Stimulated activated CD8-positive, alpha-beta memory T cell treated with anti-CD3 and anti-CD28 coated beads, Interleukin-12 subunit alpha, Interleukin-12 subunit beta, amount 100 ng/mL, for 4 hours (primary cell): ENCODE results near the gene TRAF3IP1.
A peak's percentile ranks its signal among the peaks of the same experiment; 100 is the strongest.

Experiments
- DNase-seq: peaks from one replicate; pipeline ENCODE4 v3.0.0-alpha.2; 2020; ENCODE audit warnings: low read depth

The TRAF3IP1 gene

DNA sequence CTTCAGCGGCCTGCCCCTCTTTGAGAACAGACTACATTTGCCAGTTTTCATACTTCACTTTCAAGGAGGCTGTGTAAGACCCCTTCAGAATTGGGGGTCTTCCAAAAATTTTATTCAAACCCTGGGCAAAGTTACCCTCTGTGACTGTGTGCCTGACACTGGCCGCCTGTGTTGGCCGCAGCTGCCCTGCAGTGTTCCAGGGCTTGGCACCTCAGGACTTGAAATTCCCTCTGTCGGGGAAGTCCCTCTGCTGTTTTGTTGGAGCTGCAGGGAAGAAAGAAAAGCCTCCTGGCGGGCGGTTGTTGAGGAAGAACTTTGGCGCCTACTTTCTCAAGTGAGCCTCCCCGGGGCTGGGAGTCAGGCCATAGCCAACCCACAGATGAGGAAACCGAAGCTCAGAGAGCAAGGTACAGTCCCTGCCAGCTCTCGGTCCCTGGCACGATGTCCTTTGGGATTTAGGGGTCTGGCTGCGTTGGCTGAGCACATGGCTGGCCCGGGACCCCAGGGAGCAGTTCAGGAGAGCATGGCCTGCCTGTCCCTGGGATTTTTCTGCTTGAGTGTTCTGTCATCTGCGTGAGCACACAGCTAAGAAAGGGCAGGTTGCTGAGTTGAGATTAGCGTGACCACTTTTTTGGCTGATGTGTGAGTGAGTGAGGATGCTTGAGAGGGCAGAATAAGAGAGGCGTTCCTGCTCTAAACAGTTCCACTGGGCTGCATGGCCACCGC is 88.5 kb downstream of the TRAF3IP1 start:
- no peak for DNase-seq

- no peak for DNase-seq
These were observed 89.3 kb downstream of the TRAF3IP1 start for GRCh38 chr2:238409341-238410199.

DNA sequence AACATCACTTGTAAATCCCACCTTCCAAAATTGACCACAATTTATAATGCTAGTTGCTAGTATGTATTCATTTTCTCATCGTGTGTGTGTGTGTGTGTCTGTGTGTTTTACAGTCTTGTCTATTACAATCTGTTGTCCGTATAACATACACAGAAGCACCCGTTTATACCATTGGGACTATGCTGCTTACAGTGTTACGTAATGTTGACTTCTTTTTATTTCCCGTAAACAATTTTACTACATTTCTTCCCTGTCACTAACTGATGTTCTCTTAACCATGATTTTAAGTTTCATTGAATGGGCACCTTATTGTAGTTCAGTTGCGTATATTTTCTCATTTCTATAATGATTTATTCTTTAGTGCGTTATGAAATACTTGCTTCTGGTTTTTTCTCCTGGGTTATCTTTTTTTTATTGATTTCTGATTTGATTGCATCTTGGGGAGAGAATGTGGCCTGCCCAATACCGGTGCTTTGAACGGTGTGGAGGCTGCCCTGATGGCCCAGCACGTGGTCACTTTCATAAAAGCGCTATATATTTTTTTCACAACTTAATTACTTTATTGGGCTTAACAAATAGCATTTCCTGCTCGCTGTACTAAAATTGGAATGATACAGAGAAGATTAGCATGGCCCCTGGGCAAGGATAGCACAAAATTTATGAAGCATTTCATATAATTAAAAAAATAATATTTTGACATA is 91.9 kb downstream of the TRAF3IP1 start:
- DNase-seq = no peak

GRCh38 chr2:238413368-238413767 is 93.0 kb downstream of the TRAF3IP1 start:
- DNase-seq = no peak

DNA sequence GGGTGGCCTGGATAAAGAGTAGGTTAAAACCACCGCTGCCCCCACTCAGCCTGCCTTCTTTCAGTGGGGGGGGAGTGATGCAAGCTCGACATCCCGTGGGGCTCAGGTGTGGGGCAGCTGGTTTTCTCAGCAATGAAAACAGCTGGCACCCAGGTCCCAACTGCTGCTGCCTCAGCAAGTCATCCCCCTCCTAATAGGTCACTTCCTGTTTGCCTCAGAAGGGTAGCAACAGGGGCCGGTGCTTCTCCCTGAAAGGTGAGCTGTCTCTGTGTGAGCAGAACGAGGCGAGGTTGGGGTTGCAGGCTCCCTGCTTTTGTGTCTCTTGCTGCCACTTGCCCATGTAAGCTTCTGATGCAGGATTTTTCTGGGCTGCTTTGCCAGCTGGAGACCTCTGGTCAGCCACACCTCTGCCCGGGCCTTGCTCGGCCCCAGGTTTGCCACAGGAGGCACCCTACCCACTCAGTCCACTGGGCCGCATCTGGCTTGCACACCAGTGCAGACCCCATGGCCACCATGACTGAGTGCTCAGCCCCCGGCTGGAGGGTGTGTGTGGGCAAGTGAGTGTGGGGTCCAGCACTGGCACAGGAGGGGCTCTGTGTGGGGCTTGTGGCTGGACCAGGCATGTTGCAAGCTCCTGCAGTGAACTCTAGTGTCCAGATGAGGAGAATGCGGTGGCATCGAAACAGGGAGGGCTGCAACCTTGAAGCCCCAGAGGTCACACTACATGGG is 94.9 kb downstream of the TRAF3IP1 start:
- DNase-seq = no peak

- no peak for DNase-seq
These were observed 95.6 kb downstream of the TRAF3IP1 start for GRCh38 chr2:238415893-238416292.

- no peak for DNase-seq
These were observed 98.1 kb downstream of the TRAF3IP1 start for GRCh38 chr2:238418196-238418998.

DNA sequence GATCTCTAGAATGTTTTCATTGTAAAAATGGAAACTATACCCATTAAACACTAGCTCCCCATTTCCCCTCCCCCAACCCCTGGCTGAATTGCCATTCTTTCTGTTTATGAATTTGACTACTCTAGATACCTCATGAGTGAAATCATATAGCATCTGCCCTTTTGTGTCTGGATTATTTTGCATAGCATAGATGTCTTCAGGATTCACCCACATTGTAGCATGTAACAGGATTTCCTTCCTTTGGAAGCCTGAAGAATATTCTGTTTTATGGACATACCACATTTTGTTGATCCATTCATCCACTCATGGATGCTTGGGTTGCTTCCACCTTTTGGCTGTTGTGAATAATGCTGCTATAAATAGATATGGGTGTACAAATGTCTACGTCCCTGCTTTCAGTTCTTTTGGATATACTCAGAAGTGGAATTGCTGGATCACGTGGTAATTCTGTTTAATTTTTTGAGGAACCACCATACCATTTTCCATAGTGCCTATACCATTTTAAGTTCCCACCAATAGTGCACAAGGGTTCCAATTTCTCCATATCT is 98.8 kb downstream of the TRAF3IP1 start:
- no peak for DNase-seq

DNA sequence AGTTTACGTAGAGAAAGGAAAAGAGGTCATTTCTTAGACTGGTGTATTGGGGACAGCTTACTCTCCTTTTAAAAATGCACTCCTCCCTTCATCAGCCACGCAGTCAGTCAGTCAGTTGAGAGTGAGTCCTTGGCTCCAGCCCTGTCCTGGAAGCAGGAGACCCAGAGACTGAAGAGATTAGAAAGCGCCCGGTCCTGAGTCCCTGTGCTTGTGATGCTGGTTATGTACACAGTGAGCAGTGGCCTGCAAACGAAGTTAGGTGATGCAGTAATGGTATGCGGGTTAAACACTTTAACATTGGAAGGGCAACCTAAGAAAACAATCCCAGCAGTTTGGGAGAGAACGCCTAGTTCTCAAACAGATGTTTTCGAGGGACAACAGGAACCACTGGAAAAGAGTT is 100.1 kb downstream of the TRAF3IP1 start:
- DNase-seq = no peak

- no peak for DNase-seq
These were observed 100.8 kb downstream of the TRAF3IP1 start for GRCh38 chr2:238420878-238421694.

GRCh38 chr2:238421695-238422035 is 101.3 kb downstream of the TRAF3IP1 start:
- no peak for DNase-seq

DNA sequence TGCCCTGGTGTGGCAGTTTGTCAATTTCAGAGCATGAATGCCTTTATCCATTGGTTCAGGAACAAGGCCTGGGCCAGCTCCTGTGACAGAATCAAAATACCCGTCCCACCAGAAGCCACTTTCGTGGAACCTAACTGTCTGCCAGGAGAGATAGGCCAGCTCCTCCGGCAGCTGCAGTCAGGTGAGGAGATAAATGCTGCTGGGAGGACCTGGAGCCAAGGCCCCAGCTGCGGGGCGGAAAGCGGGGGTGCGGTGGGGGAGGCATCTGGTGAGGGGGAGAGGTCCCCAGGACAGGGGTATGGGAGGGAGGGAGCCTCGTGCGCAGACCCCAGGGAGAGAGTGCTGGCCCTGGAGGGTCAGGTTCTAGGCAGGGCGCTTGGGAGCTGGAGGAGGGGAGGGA is 102.0 kb downstream of the TRAF3IP1 start:
- no peak for DNase-seq

GRCh38 chr2:238422940-238423339 is 102.6 kb downstream of the TRAF3IP1 start:
- no peak for DNase-seq

GRCh38 chr2:238423561-238424312 is 103.4 kb downstream of the TRAF3IP1 start:
- DNase-seq = no peak

DNA sequence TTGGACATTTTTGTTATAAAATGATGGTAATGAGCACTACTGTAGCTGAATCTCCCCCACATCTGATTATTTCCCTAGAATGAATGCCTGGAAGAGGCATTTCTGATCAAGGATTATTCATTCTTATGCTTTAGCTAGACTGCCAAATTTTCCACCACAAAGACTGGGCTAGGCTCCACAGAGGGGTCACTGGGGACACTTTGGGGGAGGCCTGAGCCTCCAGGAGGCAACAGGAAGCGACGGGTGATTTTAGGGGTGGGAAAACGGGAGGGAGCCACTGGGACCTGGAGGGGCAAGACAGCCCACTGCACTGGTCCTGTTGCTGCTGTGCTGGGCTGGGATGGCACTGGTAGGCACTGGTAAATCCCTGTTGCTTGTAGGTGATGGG is 104.0 kb downstream of the TRAF3IP1 start:
- DNase-seq = no peak

DNA sequence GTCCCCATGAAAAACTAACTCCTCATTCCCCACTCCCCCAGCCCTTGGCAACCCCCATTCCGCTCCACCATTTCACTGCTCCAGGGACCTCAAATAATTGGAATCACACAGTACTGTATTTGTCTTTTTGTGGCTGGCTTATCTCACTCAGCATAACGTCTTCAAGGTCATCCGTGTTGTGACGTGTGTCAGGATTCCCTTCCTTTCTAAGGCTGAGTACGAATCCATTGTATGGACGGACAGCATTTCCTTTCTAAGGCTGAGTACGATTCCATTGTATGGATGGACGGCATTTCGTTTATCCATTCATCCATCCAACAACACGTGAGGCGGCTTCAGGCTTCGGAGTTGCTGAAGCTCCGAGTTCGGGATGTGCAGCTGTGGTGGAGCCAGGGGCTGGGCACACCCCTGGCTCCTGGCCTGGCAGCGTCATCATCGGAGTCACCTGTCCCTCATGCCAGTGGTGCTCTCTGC is 105.2 kb downstream of the TRAF3IP1 start:
- DNase-seq = no peak

DNA sequence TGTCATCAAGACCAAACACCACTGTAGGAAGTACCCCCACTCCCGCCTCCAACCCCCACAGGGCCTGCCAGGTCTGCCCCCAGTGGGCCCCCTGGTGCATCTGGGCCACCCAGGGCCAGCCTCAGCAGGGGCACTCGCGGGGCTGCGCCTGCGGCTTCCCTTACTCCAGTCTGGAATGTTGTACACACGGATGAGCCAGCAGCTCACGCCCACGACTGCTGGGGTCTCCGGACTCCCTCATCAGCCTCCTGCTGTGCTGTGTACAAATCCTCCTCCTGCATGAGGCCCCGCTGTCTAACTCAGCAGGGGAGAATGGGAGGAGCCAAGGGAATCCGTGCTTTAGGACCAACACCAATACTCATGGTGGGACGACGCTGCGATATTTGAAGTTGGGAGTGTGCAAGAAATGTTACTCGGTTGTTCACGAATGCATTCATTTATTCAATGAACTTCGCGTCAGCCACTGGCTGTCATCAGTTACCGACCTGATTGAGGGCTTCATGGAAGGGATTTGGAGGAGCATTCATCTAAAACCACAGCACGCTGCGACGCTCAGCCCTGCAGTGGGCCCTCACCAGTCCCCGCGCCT is 105.8 kb downstream of the TRAF3IP1 start:
- DNase-seq = no peak

- peak; percentile 84 for DNase-seq
These were observed 106.5 kb downstream of the TRAF3IP1 start, which contains the start of gene ASB1 for GRCh38 chr2:238426568-238427434. Gene ASB1 (plus strand): TSS chr2:238426927. CDS start chr2:238427071, 144 bp downstream.
